HCT116 (cell line): ENCODE results near the gene CMC1. TPM values are rescaled to one million over a fixed set of nuclear protein-coding genes. Genes with fewer than 3 reads are reported as not detected.

Source experiments
- ATAC-seq: fragments of 200-7000 bp; cut with Tn5 transposase; 2 replicates; pipeline ENCODE4 v1.9.1; 2020; ENCODE audit warnings: mild to moderate bottlenecking, moderate library complexity
- BruUV-seq: library from RNA; stranded (reverse); fragments of 400-500 nt; replicated peaks from 2 replicates; lab custom pipeline; 2021; lab: Mats Ljungman, UMichigan
- CTCF ChIA-PET: fragments of 300-600 bp; sonication (Branson Sonifier 250); formaldehyde crosslinking; loops from one replicate; lab custom pipeline; 2021; ENCODE audit warnings: antibody characterized with exemption; lab: Charles Lee
- POLR2A ChIA-PET: fragments of 300-600, 350-600 bp; sonication (Branson Sonifier 250); formaldehyde crosslinking; loops from one replicate; lab custom pipeline; 2021; ENCODE audit warnings: antibody characterized with exemption; lab: Charles Lee
- RAD21 ChIA-PET, 2 experiments: fragments of 300-600 bp; sonication (Branson Sonifier 250); formaldehyde crosslinking; loops; one replicate each; lab custom pipeline; 2023; ENCODE audit warnings: low total read pairs in 2 of 2; ENCODE audit not compliant: uncharacterized antibody in 2 of 2, unreplicated experiment in 2 of 2, low non-redundant PET in 1 of 2; lab: Charles Lee
- DNase-seq: peaks from one replicate; pipeline ENCODE4 v3.0.0-alpha.2; 2010; ENCODE audit warnings: low read depth, low spot score
- H2AFZ ChIP-seq: fragments of 200-600 bp; shearing (Covaris generic), sonication (generic); 2 replicates; pipeline ENCODE4 v1.6.1; 2017; ENCODE audit warnings: low read depth, mixed run types, mixed read lengths, antibody characterized with exemption, low read length; ENCODE audit not compliant: poor library complexity, severe bottlenecking
- H3K27ac ChIP-seq: 2 replicates; pipeline ENCODE4 v1.5.1; 2012; ENCODE audit warnings: low read depth, low read length
- H3K27me3 ChIP-seq: fragments of 200-600 bp; sonication (generic); 2 replicates; pipeline ENCODE4 v1.6.1; 2016; ENCODE audit warnings: mixed run types, low read length, mixed read lengths; ENCODE audit not compliant: insufficient read depth
- H3K36me3 ChIP-seq, 2 experiments: fragments of 200-500 bp in 1 of 2; fragments of 200-600 bp in 1 of 2; sonication (Bioruptor generic) in 1 of 2; sonication (generic) in 1 of 2; 2 replicates each; pipeline versions ENCODE4 v1.5.1 to v1.6.1; 2014 to 2016; ENCODE audit warnings: low read length in 2 of 2, inconsistent platforms in 1 of 2, mixed read lengths in 1 of 2, mixed run types in 1 of 2; ENCODE audit not compliant: insufficient read depth in 2 of 2, control insufficient read depth in 1 of 2
- H3K4me1 ChIP-seq, 2 experiments: fragments of 200-600 bp in 1 of 2; sonication (generic) in 1 of 2; 2 replicates each; pipeline versions ENCODE4 v1.5.1 to v1.6.1; 2012 to 2017; ENCODE audit warnings: low read length in 2 of 2, inconsistent platforms in 1 of 2, mild to moderate bottlenecking in 1 of 2, mixed read lengths in 1 of 2, mixed run types in 1 of 2, moderate library complexity in 1 of 2; ENCODE audit not compliant: insufficient read depth in 2 of 2, control insufficient read depth in 1 of 2
- H3K4me2 ChIP-seq: fragments of 200-600 bp; sonication (generic); 2 replicates; pipeline ENCODE4 v1.6.1; 2017; ENCODE audit warnings: mixed run types, low read length, mixed read lengths
- H3K4me3 ChIP-seq, 2 experiments: fragments of 200-600 bp in 1 of 2; sonication (generic) in 1 of 2; replicated peaks in 1 of 2; 2 replicates each; pipeline ENCODE4 v1.5.1; 2011 to 2016; ENCODE audit warnings: low read length in 2 of 2, control low read depth in 1 of 2, low read depth in 1 of 2, mild to moderate bottlenecking in 1 of 2, mixed read lengths in 1 of 2, mixed run types in 1 of 2
- H3K79me2 ChIP-seq: fragments of 200-600 bp; sonication (generic); 2 replicates; pipeline ENCODE4 v1.6.1; 2017; ENCODE audit warnings: mild to moderate bottlenecking, mixed run types, low read length, moderate library complexity, mixed read lengths; ENCODE audit not compliant: insufficient read depth
- H3K9ac ChIP-seq: fragments of 200-600 bp; sonication (generic); 2 replicates; pipeline ENCODE4 v1.6.1; 2016; ENCODE audit warnings: low read length, mixed read lengths
- H3K9me2 ChIP-seq: fragments of 200-600 bp; sonication (generic), shearing (Covaris generic); 2 replicates; pipeline ENCODE4 v1.6.1; 2017; ENCODE audit warnings: mixed run types, mild to moderate bottlenecking, moderate library complexity; ENCODE audit not compliant: insufficient read depth
- H3K9me3 ChIP-seq, 2 experiments: fragments of 200-500 bp in 1 of 2; fragments of 200-600 bp in 1 of 2; sonication (Bioruptor generic) in 1 of 2; sonication (generic) in 1 of 2; 2 replicates each; pipeline ENCODE4 v1.6.1; 2014 to 2017; ENCODE audit warnings: low read length in 2 of 2, mixed read lengths in 2 of 2, inconsistent platforms in 1 of 2, low read depth in 1 of 2, mild to moderate bottlenecking in 1 of 2, mixed run types in 1 of 2, moderate library complexity in 1 of 2; ENCODE audit not compliant: control insufficient read depth in 1 of 2, insufficient read depth in 1 of 2
- H4K20me1 ChIP-seq: fragments of 200-600 bp; sonication (generic), shearing (Covaris generic); 2 replicates; pipeline ENCODE4 v1.6.1; 2017; ENCODE audit warnings: mixed run types, mild to moderate bottlenecking, moderate library complexity; ENCODE audit not compliant: insufficient read depth
- ELF1 ChIP-seq: IDR thresholded peaks from 2 replicates; pipeline ENCODE4 v1.6.1; 2012; ENCODE audit warnings: low read depth, borderline replicate concordance
- EZH2phosphoT487 ChIP-seq: fragments of 200-600 bp; IDR thresholded peaks from 2 replicates; pipeline ENCODE4 v1.6.1; 2018; ENCODE audit warnings: antibody characterized with exemption, borderline replicate concordance
- FOSL1 ChIP-seq: IDR thresholded peaks from 2 replicates; pipeline ENCODE4 v1.6.1; 2012; ENCODE audit warnings: low read depth
- JUND ChIP-seq: IDR thresholded peaks from 2 replicates; pipeline ENCODE4 v1.6.1; 2012
- TCF7L2 ChIP-seq: IDR thresholded peaks from 2 replicates; pipeline ENCODE4 v1.7.0; 2011; ENCODE audit warnings: borderline replicate concordance, inconsistent platforms; ENCODE audit not compliant: insufficient read depth, insufficient read length; ENCODE audit errors: extremely low read depth
- YY1 ChIP-seq: IDR thresholded peaks from 2 replicates; pipeline ENCODE4 v1.6.1; 2011; ENCODE audit warnings: low read length, low read depth, moderate library complexity, mild to moderate bottlenecking; ENCODE audit not compliant: insufficient replicate concordance; ENCODE audit errors: extremely low read depth
- ZFX ChIP-seq: fragments of 450-650 bp; IDR thresholded peaks from 2 replicates; pipeline ENCODE4 v1.6.1; 2017
- ZNF274 ChIP-seq: fragments of 200-500 bp; sonication (Bioruptor generic); IDR thresholded peaks from 2 replicates; pipeline ENCODE4 v1.6.1; 2014; ENCODE audit warnings: mild to moderate bottlenecking, low read depth, low read length, inconsistent platforms
- intact Hi-C: fragments of 100-400 bp; cut with micrococcal nuclease; formaldehyde crosslinking; loops from 2 replicates; pipeline ENCODE4 v1.10.0; 2022
- total RNA-seq: library from RNA; stranded (reverse); gene quantifications from one replicate; pipeline ENCODE4 v1.2.1, GENCODE V29; 2021; ENCODE audit not compliant: unreplicated experiment
- TF ChIP-seq, protein P1 (sequence below): IDR thresholded peaks from 2 replicates; pipeline ENCODE4 v1.6.1; 2012; ENCODE audit warnings: low read depth

The CMC1 gene
- total RNA-seq, 1 experiment from 2014 or later = 29.0 TPM

GRCh38 chr3:28224430-28224829 lies 17.0 kb upstream of the CMC1 start:
- H3K4me3 ChIP-seq = no peak overlapping the region
- intact Hi-C loops = no loop called here
- H3K79me2 ChIP-seq = no peaks in the 10 kb centered on the region
- POLR2A ChIA-PET = no interaction called here
- H3K27me3 ChIP-seq = no peaks in the 10 kb centered on the region
- no TSS peak for BruUV-seq
- no peaks in the 10 kb centered on the region for H4K20me1 ChIP-seq
- no peak overlapping the region for H3K4me2 ChIP-seq
- no peaks in the 10 kb centered on the region for H3K4me1 ChIP-seq
- no peaks in the 10 kb centered on the region for H3K36me3 ChIP-seq
- H3K9ac ChIP-seq = no peak overlapping the region
- H2AFZ ChIP-seq = no peak overlapping the region
- H3K27ac ChIP-seq = no peak overlapping the region
- H3K9me2 ChIP-seq = no peaks in the 10 kb centered on the region
- RAD21 ChIA-PET = no interaction called here
- no peak for TF ChIP-seq YY1
- TF ChIP-seq, protein P1, sequence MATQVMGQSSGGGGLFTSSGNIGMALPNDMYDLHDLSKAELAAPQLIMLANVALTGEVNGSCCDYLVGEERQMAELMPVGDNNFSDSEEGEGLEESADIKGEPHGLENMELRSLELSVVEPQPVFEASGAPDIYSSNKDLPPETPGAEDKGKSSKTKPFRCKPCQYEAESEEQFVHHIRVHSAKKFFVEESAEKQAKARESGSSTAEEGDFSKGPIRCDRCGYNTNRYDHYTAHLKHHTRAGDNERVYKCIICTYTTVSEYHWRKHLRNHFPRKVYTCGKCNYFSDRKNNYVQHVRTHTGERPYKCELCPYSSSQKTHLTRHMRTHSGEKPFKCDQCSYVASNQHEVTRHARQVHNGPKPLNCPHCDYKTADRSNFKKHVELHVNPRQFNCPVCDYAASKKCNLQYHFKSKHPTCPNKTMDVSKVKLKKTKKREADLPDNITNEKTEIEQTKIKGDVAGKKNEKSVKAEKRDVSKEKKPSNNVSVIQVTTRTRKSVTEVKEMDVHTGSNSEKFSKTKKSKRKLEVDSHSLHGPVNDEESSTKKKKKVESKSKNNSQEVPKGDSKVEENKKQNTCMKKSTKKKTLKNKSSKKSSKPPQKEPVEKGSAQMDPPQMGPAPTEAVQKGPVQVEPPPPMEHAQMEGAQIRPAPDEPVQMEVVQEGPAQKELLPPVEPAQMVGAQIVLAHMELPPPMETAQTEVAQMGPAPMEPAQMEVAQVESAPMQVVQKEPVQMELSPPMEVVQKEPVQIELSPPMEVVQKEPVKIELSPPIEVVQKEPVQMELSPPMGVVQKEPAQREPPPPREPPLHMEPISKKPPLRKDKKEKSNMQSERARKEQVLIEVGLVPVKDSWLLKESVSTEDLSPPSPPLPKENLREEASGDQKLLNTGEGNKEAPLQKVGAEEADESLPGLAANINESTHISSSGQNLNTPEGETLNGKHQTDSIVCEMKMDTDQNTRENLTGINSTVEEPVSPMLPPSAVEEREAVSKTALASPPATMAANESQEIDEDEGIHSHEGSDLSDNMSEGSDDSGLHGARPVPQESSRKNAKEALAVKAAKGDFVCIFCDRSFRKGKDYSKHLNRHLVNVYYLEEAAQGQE = no peak
- TF ChIP-seq TCF7L2 = no peak
- TF ChIP-seq JUND = no peak
- TF ChIP-seq EZH2phosphoT487 = no peak
- no peak for TF ChIP-seq ZFX
- TF ChIP-seq ZNF274 = no peak
- TF ChIP-seq ELF1 = no peak
- TF ChIP-seq FOSL1 = no peak
- DNase-seq (no peak), ATAC-seq (no peak)
- no peaks in the 10 kb centered on the region for H3K9me3 ChIP-seq
- CTCF ChIA-PET = no interaction called here
